GM21619 (cell line): Measurements from ENCODE around the gene CDC42EP2.

Experiments
- ATAC-seq: cut with Tn5 transposase; IDR thresholded peaks from one replicate; pipeline ENCODE4 v1.9.1; 2021; ENCODE audit not compliant: unreplicated experiment

CDC42EP2 gene

DNA sequence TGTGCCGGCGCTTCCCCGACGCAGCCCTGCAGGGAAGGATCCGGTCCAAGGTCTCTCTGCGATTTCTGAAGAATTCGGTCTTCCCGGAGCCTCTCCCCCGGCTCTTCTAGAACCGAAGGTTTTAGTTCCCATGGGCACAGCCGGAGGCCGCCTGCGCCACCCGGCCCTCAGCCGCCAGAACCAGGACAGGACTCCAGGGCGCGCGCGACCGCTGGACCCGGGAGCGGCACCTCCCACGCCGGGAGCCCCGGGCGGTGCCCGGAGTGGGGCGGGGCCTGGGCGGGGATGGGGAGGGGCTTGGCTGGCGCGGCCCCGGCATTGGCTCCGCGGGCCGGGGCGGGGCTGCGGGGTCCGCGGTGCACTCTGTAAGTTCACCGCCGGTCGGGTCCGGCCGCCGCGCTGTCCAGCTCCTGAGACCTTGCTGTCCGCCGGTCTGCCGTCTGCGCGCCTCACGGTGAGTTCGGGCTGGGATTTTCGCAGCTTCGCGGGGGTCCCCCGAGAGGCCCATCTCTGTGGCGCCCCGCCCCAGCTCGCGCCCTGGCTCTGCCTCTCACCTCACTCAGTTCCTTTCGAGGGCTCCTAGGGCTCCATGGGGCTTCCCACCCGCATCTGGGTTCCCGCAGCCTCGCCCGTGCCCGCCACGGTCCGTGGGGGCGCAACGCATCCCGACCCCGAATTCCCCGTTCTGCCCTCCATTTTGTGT is at the start of gene CDC42EP2:
CDC42EP2 (plus strand) TSS at position 366 of the 703 bp plus-strand sequence. CDS start 6,033 bp downstream, outside the sequence.
- peak; percentile 77 for ATAC-seq

DNA sequence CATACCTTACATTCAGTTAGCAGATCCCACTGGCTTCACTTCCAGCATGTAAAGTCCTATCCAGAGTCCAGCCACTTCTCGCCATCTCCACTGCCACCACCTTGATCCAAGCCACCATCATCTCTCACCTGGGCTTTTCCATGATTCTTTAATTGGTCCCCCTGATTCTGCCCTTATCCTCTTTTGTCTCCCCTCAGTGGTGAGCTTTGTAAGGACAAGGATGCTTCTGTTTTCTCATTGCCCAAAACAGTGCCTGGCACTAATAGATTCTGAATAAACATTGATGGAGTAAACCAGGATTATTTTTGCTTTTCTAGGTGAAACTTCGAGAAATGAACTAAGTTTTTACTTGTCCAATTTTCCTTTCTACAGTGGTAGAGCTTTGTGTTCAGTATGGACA is 48.5 kb upstream of the CDC42EP2 start:
- no peak for ATAC-seq

DNA sequence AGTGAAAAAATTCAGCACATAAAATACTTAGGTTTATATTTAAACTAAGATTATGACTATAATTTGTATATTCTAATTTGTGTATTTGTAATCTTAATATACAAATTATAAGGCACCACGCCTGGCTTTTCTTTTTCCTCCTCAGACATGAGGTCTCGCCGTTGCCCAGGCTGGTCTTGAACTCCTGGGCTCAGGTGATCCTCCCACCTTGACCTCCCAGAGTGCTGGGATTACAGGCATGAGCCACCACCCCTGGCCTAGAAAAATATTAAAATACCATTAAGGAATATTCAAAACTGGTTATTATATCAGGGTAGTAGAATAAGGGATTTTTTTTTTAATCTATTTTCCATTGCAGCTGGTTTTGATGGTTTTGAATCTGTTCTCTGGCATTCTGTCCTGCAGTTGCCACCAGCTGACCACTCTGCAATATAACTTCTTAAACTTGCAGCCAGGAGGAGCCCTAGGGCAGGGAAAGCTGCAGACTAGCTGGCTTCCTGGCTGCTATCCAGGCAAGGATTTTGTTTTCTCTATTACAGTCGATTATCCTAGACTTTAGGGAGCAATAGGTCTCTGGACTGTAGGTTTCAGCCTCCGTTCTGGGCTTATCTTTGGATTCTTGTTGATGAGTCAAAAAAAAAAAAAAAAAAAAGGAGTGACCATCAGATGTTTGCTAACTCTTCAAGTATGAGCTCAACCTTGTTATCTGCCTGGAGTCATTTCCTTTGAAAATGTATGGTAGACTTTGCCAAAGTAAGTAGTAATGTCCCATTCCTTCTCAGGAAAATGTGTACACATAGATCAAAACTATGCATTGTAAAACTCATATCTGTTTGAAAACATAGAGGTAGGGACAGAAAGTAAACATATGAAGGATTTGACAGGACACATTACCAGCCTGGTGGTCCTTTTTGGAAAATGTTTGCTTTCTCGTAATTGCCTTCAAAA is 39.7 kb upstream of the CDC42EP2 start:
- no peak for ATAC-seq

DNA sequence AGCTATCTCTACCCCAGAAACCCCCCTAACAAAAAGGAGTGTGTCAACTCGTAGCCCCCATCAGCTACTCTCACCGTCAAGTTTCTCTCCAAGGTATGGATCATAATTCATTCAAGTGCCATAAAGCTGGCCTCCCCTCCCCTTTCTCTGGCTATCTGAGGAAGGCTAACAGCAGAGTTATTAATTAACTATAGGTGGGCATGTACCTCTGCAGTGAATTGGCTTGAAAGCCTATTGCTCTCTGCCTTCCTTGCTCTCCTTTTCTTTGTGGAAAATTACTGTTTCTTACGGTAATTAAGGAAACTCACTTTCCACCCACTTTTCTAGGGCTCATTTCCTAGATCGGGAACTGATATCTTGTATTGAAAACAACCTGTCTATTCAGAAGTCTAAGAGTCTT is 38.8 kb upstream of the CDC42EP2 start:
- ATAC-seq, result no peak

DNA sequence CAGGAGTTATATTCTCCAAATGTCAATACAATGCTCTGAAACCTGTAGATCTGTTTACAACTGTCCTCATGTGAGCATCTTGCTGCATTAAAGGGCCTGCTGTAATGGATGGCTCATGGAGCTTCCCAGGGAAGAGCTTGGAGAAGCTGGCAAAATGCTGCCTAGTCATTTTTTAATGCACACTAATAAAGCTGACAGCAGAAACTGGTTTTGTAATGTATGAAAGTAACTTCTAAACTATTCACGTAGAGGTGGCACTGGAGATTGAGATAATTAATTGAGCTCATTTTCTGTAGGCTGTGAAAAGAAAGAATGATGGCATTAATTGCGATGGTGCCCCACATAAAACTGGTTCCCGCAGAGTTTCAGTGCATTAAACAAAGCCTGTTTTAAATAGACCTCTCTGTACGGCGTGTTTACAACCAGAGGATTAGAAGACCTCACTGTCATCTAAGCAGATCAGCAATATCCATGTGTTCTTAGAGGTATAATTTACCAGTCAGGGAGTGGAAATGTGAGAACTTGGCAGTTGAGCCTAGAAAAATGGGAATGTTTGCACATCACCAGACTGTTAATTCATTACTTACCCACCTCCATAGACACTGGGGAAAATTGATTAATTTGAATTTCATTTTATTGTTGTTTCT is 36.9 kb upstream of the CDC42EP2 start:
- ATAC-seq, result no peak

DNA sequence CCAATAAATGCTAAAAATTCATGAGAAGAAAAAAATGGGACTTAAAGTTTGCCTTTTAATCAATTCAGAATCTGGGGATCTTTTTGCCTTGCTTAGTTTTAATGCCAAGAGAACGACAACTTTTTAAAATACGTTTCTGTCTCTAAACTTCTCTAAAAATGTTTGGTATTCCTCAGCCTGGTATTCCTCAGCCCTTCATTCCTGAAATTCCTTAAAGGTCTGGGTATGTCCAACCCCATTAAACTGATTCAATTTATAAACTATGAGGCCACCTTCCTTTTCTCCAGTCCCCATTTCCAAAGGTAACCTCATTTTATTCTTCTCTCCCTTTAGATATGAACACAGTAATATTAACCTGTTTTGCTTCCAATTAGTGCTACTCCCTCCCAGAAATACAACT is 36.3 kb upstream of the CDC42EP2 start:
- no peak for ATAC-seq

DNA sequence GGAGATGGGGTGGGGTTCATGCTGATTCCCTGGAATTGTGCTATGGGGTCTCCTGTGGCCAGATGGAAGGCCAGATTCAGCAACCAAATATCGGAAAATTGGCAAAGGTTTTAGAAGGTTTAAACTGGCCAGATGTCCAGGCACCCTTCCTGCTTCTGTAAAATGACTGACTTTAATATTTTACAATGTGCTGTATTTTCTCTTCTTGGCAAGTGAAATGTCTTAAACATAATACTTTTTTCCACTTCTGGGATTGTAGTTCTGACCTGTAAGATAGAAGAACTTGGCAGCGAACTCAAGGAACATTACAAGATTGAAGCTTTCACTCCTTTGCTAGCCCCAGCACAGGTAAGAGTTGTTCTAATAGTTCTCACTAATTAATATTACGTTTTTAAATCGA is 35.4 kb upstream of the CDC42EP2 start:
- no peak for ATAC-seq

DNA sequence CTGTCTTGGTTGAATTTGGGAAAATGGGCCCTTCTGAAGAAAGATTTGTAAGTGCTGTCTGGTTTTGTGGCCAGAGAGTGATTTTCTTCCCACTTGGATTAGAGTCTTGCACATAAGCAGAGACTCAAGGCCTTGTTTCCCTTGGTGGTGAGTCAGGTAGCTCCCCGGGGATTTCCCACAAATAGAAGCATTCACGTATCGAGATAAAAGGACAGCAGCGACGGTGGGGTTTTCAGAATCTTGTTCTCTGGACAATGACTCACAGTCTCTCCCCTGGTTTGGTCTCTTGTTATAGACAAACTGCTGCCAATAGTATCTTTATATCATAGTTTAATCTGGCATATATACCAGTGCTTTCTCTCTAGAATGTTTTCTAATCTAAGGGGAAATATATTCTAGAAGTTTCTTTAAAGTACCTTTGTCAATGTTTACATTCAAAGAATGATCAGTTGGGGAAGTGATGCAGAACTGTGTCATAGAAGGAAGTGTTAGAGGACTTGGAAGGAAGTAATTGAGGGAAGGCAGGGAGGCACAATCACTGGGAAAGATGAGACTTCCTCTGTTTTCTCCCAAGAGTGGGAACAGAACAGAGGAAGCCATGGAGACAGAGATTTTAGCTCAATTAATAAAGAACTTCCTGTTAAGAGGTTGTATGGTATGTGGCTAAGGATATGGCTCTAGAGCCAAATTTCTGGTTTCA is 34.8 kb upstream of the CDC42EP2 start:
- ATAC-seq, result no peak

DNA sequence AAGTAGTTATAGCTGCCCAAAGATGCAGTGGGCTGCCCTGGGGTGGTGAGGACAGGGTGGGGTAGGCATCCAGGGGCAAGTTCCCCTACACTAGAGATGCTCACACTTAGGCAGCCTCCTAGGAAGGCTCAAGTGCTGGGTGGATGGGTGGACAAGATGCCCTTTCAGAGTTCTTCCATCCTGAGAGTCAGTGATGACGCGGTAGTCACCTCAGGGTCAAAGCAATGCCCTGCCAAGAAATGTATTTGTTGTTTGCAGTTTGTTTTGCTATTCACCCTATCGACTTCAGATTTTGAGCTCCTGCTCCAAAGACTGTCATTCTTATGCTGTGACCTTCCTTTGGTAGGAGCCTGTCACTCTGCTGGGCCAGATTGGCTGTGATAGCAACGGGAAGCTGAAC is 34.0 kb upstream of the CDC42EP2 start:
- no peak for ATAC-seq

DNA sequence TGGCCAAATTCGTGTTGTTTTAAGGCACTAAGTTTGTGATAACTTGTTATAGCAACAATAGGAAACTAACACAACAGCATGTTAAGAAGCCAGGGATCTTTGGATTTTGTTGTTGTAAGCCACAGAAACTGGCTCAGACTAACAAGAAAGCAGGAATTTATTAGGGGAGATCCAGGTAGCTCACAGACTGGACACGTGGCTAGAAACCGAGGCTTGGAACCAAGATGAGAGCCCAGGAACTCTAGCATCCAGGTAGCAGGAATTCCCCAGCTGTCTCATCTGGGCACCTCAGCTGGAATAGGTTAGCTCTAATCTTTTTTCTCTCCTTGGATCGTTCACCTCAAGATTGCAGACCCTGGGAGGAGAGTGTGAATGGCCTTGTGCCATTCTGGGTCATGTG is 28.0 kb upstream of the CDC42EP2 start:
- no peak for ATAC-seq

DNA sequence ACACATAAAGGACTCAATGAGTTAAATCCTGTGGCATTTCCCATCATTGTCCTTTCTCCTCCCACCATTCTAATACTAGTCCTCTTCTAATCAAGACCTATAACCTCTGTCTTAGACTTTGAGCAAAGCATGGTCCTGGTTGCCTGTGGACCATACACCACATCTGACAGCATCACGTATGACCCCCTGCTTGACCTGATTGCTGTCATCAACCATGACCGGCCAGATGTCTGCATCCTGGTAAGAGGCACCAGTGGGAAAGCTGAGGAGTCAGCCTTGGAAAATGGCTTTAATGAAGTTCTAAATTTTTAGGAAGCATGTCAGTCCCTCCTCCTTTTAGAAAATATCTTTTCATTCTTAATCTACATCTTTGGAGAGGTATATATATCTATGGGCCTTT is 27.1 kb upstream of the CDC42EP2 start:
- no peak for ATAC-seq

DNA sequence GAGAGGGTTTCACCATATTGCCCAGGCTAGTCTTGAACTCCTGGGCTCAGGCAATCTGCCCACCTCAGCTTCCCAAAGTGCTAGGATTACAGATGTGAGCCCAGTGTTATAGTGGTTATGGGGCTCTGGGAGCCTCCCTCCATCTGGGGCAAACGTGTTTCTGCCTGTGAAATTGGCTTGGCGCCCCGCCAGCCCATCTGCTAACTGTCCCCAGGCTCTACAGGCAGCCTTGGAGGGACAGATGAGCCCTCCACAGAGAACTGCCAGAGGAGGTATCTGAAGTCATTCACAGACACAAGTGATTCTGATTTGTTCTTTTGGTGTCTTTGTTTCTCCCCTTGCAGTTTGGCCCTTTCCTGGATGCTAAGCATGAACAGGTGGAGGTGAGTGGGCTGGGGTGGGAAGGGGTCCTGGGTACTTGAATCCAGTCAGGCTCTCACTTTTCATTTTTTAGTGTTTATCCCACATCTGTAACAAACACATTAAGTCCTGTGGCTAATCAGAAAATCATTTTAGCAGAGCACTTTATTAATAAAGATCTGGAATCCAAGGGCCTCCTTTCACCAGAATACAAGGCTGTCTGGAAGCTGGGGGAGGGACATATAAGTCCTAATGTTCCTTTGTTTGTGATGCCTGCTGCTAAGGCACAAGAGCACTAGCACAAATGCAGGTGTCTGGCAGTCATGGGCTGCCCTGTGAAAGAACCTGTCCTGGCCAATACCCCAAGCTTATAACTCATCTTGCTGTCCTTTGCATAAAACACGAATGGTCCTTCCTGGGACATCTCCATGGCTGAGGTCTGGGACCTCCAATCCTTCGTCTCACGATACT is 25.7 kb upstream of the CDC42EP2 start:
- ATAC-seq, result no peak

- ATAC-seq, result no peak
These were observed 24.1 kb upstream of the CDC42EP2 start for GRCh38 chr11:65290448-65291165.

GRCh38 chr11:65291613-65292012 is 23.1 kb upstream of the CDC42EP2 start:
- no peak for ATAC-seq

DNA sequence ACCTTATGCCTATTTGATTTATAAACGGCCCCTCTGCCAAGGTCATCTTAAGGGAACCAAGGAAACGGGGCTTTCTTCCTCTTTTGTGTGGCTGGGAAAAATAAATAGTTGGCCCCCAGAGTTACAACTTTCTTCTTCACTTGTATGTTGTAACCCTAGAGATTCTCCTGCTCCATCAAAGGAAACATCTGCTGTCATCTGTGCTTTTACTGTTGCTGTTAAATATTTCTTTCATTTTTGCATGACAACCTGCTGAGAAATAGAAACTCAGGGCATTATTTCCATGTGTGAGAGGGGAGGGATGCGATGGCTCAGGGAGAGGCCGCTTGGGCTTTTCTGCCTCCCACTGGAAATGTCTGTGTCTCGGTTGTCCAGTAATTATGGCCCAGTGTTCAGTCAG is 21.8 kb upstream of the CDC42EP2 start:
- no peak for ATAC-seq

GRCh38 chr11:65293909-65294381 is 20.7 kb upstream of the CDC42EP2 start:
- no peak for ATAC-seq

DNA sequence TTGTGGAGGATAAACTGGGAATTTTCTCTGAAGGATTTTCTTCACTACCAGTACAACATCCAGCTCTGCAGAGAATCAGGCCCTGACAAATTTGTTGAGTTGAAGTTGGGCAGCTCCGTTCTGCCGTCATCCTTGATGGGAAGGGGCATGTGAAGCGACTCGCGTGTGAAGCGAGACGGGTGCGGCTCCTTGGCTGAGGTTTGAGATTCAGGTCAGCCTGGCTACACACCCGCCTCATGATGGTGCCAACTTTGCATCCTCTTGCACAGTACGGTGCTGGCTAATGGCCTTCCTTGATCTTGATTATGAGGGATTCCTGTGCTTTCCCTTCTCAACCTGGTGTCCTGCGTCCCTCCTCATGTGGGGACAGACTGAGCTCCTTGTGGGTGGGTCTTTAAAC is 19.7 kb upstream of the CDC42EP2 start:
- no peak for ATAC-seq

DNA sequence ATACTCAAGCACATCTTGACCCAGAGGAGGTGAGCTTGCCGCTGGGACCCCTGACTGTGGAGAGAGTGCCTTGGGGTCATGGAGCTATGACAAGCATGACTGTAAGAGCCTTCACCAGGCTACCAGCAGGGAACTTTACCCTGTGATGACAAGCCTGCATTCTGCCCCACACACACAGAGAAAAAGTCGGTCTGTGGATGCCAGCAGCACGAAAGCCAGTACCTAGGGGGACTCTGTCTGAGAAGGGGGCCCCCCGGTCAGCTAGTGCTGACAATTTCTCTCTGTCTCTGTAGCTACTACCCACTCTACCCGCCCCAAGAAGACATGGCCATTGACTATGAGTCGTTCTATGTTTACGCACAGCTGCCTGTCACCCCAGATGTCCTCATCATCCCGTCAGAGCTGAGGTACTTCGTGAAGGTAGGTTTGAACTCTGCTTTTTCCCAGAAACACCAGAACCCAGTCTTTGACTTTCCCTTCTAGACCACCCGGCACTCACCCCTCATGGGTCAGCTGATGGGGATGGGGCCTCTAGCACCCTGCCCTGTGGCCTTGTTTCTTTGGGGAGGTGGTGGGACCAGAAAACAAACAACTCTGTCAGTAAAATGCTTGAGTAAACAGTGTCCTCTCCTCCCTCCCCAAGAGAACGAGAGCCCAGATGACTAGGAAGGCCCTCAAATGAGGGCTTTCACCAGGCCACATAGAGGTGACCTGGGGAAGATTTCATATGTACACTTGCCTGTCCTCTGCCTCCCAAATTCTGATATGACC is 18.9 kb upstream of the CDC42EP2 start:
- no peak for ATAC-seq
